ENCODE data around the gene ABL1.

Gene ABL1

GRCh38 chr9:130921300-130921988, 86.4 kb downstream of the ABL1 start:
- DNase-seq: no peak

- no peak for DNase-seq
Measured at GRCh38 chr9:130921989-130922892, 87.2 kb downstream of the ABL1 start.

- no peak for DNase-seq
Measured at GRCh38 chr9:130922893-130923610, 88.0 kb downstream of the ABL1 start.

GRCh38 chr9:130923611-130924447, 88.8 kb downstream of the ABL1 start:
- DNase-seq: no peak

- no peak for DNase-seq
Measured at GRCh38 chr9:130924448-130924788, 89.4 kb downstream of the ABL1 start.

- no peak for DNase-seq
Measured at GRCh38 chr9:130925050-130925678, 90.1 kb downstream of the ABL1 start.

GRCh38 chr9:130927338-130927737, 92.3 kb downstream of the ABL1 start:
- DNase-seq: no peak

GRCh38 chr9:130927995-130928900, 93.2 kb downstream of the ABL1 start:
- DNase-seq: peak; percentile 71

GRCh38 chr9:130929571-130930038, 94.6 kb downstream of the ABL1 start:
- no peak for DNase-seq

GRCh38 chr9:130930132-130930803, 95.2 kb downstream of the ABL1 start:
- no peak for DNase-seq

GRCh38 chr9:130930804-130931349, 95.8 kb downstream of the ABL1 start:
- DNase-seq: no peak

- DNase-seq: no peak
Measured at GRCh38 chr9:130931508-130932254, 96.6 kb downstream of the ABL1 start.

- no peak for DNase-seq
Measured at GRCh38 chr9:130932255-130933079, 97.4 kb downstream of the ABL1 start.

- DNase-seq: no peak
Measured at GRCh38 chr9:130933114-130934046, 98.3 kb downstream of the ABL1 start.

- no peak for DNase-seq
Measured at GRCh38 chr9:130934246-130934645, 99.2 kb downstream of the ABL1 start.

- DNase-seq: no peak
Measured at GRCh38 chr9:130934702-130935647, 99.9 kb downstream of the ABL1 start.

All from COR-L47 (cell line).